H1 (cell line): Measurements from ENCODE around the gene PCDHGA1.

Source experiments
- MAX ChIP-seq: IDR thresholded peaks from 2 replicates; pipeline ENCODE4 v1.6.1; 2012; ENCODE audit warnings: inconsistent platforms
- RAD21 ChIP-seq, 2 experiments: IDR thresholded peaks in 1 of 2; conservative IDR thresholded peaks in 1 of 2; 2 replicates each; pipeline ENCODE4 v1.6.1; 2011; ENCODE audit warnings: low read depth in 2 of 2, low read length in 2 of 2, improper control_type of control experiment in 1 of 2, inconsistent platforms in 1 of 2, mild to moderate bottlenecking in 1 of 2, moderate library complexity in 1 of 2
- TBP ChIP-seq: IDR thresholded peaks from 2 replicates; pipeline ENCODE4 v1.6.1; 2011; ENCODE audit warnings: low read depth, low read length, improper control_type of control experiment
- TF ChIP-seq, protein P1 (sequence below), 3 experiments: IDR thresholded peaks; 1 replicate in 2 of 3; 2 replicates in 1 of 3; pipeline versions ENCODE4 v1.5.1 to v1.6.1; 2011; ENCODE audit warnings: low read length in 3 of 3, mild to moderate bottlenecking in 3 of 3, inconsistent platforms in 2 of 3, low read depth in 1 of 3, moderate library complexity in 1 of 3; ENCODE audit not compliant: insufficient read depth in 1 of 3; ENCODE audit errors: control extremely low read depth in 1 of 3

- TF ChIP-seq RAD21 (IDR thresholded peaks at IDR 0.05 in 1 of 2, conservative IDR thresholded peaks at IDR 0.05 in 1 of 2; ENCODE audit: low read depth in 2 of 2, low read length in 2 of 2) (no peak), MAX (no peak), TBP (no peak)
- TF ChIP-seq, protein P1, sequence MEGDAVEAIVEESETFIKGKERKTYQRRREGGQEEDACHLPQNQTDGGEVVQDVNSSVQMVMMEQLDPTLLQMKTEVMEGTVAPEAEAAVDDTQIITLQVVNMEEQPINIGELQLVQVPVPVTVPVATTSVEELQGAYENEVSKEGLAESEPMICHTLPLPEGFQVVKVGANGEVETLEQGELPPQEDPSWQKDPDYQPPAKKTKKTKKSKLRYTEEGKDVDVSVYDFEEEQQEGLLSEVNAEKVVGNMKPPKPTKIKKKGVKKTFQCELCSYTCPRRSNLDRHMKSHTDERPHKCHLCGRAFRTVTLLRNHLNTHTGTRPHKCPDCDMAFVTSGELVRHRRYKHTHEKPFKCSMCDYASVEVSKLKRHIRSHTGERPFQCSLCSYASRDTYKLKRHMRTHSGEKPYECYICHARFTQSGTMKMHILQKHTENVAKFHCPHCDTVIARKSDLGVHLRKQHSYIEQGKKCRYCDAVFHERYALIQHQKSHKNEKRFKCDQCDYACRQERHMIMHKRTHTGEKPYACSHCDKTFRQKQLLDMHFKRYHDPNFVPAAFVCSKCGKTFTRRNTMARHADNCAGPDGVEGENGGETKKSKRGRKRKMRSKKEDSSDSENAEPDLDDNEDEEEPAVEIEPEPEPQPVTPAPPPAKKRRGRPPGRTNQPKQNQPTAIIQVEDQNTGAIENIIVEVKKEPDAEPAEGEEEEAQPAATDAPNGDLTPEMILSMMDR (IDR thresholded peaks at IDR 0.05; ENCODE audit: control extremely low read depth in 1 of 3, insufficient read depth in 1 of 3, low read depth in 1 of 3, low read length in 3 of 3), result no peak
Measured at GRCh38 chr5:141419074-141419880, 89.0 kb downstream of the PCDHGA1 start.
